ES-I3 (cell line): ENCODE results near the gene HEPN1.

ENCODE experiments used
- H3K36me3 ChIP-seq: 2 replicates; pipeline ENCODE4 v1.6.1; 2013; ENCODE audit warnings: mild to moderate bottlenecking, low read length, control low read depth, moderate library complexity; ENCODE audit not compliant: insufficient read depth
- H3K4me1 ChIP-seq: 2 replicates; pipeline ENCODE4 v1.6.1; 2013; ENCODE audit warnings: mild to moderate bottlenecking, control low read depth, low read length; ENCODE audit not compliant: insufficient read depth
- H3K9ac ChIP-seq: 2 replicates; pipeline ENCODE4 v1.6.1; 2013; ENCODE audit warnings: low read depth, mild to moderate bottlenecking, low read length, moderate library complexity
- H3K9me3 ChIP-seq: 2 replicates; pipeline ENCODE4 v1.6.1; 2013; ENCODE audit warnings: mild to moderate bottlenecking, low read length, moderate library complexity; ENCODE audit not compliant: control insufficient read depth, insufficient read depth

HEPN1 gene

DNA sequence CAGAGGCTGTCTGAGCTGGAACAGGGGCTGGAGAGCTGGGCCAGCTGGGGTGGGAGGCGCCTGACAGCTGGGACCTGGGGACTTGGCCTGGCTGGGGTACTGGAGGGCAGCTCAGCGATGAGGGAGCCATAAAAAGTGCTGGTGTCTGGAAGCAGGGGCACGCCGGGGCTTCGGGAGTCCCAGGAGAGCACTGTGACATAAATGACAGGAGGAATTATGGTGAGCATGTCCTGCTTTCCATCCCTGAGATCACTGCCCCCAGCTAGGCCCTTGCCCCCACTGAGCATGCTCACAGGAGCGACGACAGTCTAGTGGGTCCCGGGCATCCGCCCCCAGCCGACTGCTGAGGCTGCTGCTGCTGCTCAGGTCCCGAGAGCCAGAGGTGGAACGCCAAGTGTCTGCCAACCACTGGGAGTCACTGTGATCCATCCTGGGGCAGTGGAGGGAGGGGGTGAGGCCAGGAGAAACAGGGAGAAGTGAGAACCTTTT lies 27.6 kb upstream of the HEPN1 start:
- H3K9me3 ChIP-seq, result no peaks in the 10 kb centered on the region
- H3K36me3 ChIP-seq, result no peaks in the 10 kb centered on the region
- H3K4me1 ChIP-seq, result no peaks in the 10 kb centered on the region; the same call in 1 of the 2 replicates
- H3K9ac ChIP-seq, result no peak overlapping the region

DNA sequence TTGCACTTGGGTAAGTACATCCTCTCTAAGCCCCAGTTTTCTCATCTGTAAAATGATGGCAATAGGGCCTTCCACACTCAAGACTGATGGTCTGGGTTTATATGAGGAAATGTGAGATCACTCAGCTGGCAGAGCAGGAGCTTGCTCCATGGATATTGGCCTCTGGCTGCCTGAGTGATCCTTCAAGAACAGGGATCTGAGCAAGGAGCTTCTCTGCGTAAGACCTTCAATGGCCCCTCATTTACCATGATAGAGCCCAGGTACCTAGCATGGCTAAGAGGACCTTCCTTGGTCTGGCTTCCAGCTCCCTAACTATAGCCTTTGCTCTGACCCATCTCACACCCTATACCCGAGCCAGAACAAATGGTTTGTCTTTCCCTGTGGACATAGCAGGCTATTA lies 26.9 kb upstream of the HEPN1 start:
- H3K9me3 ChIP-seq, result no peaks in the 10 kb centered on the region
- no peak overlapping the region for H3K9ac ChIP-seq
- no peaks in the 10 kb centered on the region; the same call in 1 of the 2 replicates for H3K4me1 ChIP-seq
- no peaks in the 10 kb centered on the region for H3K36me3 ChIP-seq

DNA sequence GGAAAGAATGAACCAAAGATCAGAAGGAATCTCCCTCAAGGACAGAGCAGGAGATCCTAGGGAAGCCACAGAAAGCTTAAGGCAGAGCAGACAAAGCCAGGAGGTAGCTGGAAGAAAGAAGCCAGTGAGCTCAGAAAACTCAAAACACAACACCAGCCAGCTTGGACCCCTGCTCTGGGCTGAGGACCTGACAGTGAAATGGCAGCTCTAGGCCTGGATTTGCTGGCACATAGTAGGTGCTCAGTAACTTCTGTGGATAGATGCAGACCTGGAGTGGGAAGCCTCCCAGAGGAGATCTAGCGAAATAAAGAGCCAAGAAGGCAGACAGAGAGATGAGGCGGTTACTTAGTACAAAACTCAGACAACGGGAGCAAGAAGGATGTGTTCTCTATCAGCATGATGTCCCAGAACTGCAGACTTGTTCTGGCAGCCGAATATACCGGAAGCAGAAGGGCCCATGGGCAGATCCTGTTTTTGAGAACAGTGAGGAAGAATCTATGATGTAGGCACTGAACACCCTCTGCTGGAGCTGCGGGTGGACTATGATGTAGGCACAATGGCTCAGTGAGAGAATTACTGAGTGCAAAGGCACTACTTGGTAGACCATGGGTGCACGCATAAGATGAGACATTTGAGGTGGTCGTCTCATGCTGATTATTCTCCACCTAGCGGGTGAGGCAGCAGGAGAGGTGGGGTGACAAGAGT lies 26.1 kb upstream of the HEPN1 start:
- Histone ChIP-seq H3K36me3 (no peaks in the 10 kb centered on the region), H3K9ac (no peak overlapping the region), H3K4me1 (peaks cover 1% of the 10 kb centered on the region; the same call in 1 of the 2 replicates), H3K9me3 (no peaks in the 10 kb centered on the region)

DNA sequence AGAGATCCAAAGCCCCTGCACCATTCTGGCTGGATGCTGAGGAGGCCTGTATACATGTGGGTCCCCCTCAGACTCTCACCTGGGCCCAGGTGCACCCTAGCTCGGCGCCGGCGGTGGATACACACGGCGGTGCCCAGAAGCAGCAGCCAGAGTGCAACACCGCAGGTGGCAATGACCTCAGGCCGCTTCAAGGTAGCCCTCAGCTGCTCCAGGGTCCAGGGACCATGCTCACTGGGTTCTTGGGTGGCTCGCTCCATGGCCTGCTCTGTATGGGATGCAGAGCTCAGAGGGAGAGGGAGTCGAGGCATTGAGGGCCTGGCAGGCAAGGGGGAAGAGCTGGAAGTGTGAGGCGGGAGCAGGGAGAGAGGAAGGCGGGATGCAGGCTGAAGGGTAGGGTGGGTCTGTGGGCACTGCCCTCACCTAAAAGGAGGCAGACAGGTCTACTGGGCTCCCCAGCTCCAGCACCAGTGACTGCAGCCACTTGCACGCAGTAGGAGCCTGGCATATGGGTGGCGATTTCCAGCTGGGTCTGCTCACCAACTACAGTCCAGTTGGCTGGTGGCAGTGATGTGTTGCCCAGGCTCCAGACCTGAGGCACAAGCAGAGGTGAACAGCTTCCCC lies 25.2 kb upstream of the HEPN1 start:
- H3K36me3 ChIP-seq, result no peaks in the 10 kb centered on the region
- peaks cover 9% of the 10 kb centered on the region; the same call in 1 of the 2 replicates for H3K4me1 ChIP-seq
- H3K9ac ChIP-seq, result no peak overlapping the region
- H3K9me3 ChIP-seq, result no peaks in the 10 kb centered on the region

DNA sequence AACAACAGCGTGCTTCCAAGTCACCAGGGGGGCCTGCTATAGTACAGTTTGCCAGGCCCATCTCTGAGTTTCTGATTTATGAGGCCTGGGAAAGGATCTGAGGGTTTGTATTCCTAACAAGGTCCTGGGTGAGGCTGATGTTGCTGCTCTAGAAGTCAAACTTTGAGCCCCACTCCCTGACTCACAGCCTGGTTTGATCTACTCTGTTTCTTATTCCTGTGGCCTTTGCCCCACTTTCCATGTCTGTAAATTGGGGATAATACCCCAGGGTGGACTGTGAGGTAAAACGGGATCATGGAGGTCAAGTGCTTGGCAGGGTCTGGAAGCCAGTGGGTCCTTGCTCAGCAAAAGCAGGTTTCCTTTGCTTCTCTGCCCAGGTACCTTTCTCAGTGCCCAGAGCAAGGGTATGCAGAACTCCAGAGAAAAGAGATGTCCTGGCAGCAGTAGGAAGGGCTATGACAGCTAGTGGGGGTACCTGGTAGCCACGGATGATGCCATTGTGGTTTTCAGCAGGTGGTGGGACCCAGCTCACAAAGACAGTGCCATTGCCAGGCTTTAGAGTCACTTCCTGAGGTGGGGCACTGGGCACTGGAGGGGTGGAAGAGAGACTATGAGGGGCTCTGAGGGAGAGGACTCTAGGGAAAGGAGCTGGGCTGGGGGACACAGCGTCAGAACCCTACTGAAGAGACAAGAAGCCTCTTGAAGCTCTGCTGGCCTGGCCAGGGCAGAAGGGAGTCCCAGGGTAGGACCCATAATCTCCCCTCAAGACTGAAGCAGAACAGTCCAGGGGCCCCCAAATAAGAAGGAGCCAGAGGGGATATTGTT lies 24.2 kb upstream of the HEPN1 start:
- H3K4me1 ChIP-seq, result peaks cover 14% of the 10 kb centered on the region
- H3K9ac ChIP-seq, result no peak overlapping the region
- H3K36me3 ChIP-seq, result no peaks in the 10 kb centered on the region
- no peaks in the 10 kb centered on the region for H3K9me3 ChIP-seq

DNA sequence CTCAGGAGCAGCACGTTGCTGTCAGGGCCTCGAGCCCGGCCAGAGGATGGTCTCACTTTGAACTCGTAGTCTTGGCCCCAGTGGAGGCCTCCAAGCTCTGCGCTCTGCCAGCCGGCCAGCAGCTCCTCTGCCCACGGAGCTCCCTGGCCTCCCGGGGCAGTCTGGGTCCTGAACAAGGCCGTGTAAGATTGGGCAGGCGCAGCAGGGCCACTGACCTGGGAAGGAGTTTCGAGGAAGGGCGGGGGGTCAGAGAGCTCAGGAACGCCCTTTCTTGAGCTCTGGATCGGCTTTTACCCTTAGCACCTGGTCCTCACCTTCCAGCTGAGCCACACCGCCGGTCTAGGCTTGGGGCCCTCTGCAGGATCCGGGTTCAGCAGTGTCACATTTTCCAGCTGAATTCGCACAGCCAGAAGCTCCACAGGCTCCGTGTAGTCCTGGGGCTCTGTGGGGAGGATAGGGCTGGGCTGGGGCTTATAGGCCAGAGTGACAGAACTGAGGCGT lies 23.5 kb upstream of the HEPN1 start:
- peaks cover 20% of the 10 kb centered on the region for H3K4me1 ChIP-seq
- H3K9ac ChIP-seq, result no peak overlapping the region
- no peaks in the 10 kb centered on the region for H3K9me3 ChIP-seq
- H3K36me3 ChIP-seq, result no peaks in the 10 kb centered on the region

DNA sequence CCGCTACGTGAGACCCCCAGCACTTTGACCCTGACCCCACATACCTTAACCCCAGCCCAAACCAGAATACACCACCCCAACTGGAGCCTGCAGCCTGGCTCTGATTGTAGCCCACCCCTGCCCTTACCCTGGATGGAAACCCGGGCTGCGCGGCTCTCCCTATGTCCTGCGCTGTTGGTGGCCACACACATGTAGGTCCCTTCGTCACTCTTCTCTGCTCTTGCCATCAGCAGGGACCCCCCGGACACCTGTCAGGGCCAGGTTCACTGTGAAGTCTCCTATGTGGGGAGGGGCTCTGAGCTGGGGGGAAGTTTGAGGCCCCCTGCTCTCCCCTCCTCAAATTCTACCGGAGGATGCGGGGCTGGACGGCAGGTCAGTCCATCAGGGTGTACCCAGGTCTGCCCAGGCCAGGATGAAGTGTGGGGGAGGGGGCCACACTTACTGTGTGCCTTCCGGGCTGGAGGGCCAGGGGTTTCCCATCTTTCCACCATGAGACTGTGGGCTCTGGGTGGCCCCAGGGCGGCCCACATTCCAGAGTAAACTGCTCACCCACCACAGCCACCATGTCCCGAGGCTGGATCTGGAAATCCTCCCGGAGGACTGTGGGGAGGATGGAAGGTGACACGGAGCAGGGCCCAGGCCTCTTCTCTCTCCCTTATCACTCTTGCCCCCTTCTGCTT lies 22.8 kb upstream of the HEPN1 start:
- H3K9ac ChIP-seq, result no peak overlapping the region
- no peaks in the 10 kb centered on the region for H3K36me3 ChIP-seq
- no peaks in the 10 kb centered on the region for H3K9me3 ChIP-seq
- peaks cover 24% of the 10 kb centered on the region for H3K4me1 ChIP-seq

DNA sequence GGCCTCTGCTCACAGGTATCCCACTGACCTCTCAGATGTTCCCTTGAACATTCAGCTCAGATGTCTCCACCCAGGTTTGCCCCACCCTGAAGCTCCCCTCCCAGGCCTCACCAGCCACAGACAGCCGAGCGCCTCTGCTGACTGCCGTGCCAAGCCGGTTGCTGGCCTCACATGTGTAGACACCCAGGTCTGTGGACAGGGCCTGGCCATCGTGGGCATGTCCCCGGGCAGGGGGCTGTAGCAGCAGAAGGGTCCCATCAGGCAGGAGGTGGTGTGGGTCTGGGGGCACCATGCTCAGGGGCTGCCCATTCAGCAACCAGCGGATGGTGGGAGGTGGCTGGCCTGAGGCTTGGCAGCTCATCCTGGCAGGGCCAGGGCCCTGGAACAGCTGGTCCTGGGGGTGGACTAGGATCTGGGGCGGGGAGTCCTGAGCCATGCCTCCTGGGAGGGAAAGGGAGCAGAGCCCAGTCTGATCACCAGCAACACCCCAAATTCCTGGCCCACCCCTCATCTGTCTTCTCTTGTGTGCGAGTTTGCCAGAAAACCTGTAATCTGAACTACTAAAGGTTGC lies 22.1 kb upstream of the HEPN1 start:
- Histone ChIP-seq H3K36me3 (no peaks in the 10 kb centered on the region), H3K9me3 (no peaks in the 10 kb centered on the region), H3K4me1 (peaks cover 24% of the 10 kb centered on the region), H3K9ac (no peak overlapping the region)

DNA sequence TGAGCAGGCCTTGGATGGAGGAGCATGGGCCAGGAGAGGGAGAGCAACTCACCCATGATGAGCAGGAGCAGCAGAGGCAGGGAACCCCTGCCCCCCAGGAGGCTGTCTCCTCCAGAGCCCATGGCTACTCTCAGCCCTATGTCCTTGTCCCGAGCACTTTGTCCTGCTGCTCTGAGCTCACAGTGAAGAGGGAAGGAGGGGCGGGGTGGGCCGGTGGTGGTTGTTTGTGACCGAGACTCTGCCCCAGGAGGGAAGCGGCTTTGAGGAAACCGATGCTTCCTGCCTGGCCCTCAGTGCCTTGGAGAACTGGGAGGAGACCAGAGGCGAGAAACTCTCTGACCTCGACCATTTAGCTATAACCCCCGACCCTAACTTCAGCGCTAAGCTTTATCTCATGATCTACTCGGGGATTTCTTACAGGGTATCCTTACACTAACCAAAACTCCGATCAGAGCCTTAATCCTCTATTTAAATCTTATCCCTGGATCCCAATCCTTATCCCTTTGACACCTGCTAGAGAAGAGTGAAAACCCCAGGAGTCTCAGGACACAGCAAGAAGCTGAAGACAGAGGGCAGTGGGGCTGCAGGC lies 21.3 kb upstream of the HEPN1 start, which contains the start of gene ROBO4:
Gene ROBO4 (minus strand): TSS at position 192 of the 589 bp plus-strand sequence. CDS start 70 bp downstream, at position 122.
- Histone ChIP-seq H3K9ac (no peak within 1 kb of the TSS), H3K4me1 (peaks cover 24% of the 10 kb centered on the region), H3K9me3 (no peaks in the 10 kb centered on the region), H3K36me3 (no peaks in the 10 kb centered on the region)

DNA sequence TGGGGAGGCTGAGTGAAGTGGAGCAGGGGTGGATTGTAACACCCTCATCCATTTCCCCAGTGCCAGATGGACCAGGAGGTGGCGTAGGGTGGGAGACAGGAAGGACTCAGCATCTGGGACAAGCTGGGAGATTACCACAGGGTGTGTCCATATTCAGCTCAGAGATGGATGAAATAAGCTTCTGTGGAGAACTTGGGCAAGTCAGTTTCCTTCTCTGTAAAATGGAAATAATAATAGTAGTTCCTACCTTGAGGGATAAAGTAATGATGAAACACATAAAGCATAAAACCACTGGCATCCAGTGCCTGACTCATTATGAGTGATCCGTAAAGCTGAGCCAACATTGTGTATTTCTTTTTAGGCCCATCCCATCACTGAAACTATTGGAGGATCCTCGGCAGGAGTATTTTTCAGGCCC lies 20.8 kb upstream of the HEPN1 start:
- H3K4me1 ChIP-seq, result peaks cover 24% of the 10 kb centered on the region
- H3K9ac ChIP-seq, result no peak overlapping the region

DNA sequence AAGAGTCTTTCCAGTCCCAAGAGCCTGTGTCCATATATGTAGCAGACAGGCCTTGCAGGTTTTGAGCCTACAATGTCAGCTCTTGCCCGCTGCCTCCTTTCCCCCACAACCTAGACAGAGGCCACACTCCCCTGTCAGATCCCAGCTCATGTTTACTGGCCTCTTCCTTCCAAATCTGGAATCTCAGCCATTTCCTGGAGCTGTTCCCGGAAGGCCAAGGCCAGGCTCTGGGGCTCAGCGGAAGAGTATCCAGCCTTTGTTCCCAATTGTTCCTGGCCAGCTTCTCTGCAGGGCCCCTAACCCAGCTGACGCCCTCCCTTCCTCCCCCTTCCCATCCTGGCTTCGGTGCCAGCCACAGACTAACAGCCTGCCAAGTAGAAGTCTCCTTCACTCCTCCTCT lies 20.3 kb upstream of the HEPN1 start:
- H3K36me3 ChIP-seq, result no peaks in the 10 kb centered on the region
- no peak overlapping the region for H3K9ac ChIP-seq
- peaks cover 24% of the 10 kb centered on the region for H3K4me1 ChIP-seq
- no peaks in the 10 kb centered on the region for H3K9me3 ChIP-seq

More for the DNA sequence above, 20.8 kb upstream of the HEPN1 start:
- Histone ChIP-seq H3K9me3 (no peaks in the 10 kb centered on the region), H3K36me3 (no peaks in the 10 kb centered on the region)

DNA sequence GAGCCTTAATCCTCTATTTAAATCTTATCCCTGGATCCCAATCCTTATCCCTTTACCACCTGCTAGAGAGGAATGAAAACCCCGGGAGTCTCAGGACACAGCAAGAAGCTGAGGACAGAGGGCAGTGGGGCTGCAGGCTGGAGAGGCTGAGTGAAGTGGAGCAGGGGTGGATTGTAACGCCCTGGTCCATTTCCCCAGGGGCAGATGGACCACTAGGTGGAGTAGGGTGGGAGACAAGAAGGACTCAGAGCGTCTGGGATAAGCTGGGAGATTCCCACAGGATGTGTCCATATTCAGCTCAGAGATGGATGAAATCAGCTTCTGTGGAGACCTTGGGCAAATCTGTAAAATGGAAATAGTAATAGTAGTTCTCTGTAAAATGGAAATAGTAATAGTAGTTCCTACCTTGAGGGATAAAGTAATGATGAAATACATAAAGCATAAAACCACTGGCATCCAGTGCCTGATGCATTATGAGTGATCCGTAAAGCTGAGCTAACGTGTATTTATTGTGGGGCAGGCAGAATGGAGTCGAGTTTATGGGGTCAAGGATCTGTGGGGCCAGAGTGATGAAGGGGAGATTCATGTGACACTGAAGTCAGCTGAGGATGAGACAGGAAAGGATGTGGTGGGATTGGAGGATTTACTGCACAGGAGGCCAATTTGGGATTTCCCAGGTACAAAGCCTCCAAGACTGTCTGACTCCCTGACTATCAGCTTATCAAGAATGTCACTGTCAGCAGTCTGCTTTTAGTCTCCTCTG lies 19.5 kb upstream of the HEPN1 start:
- Histone ChIP-seq H3K36me3 (no peaks in the 10 kb centered on the region), H3K9me3 (no peaks in the 10 kb centered on the region), H3K9ac (no peak overlapping the region), H3K4me1 (peaks cover 24% of the 10 kb centered on the region)

DNA sequence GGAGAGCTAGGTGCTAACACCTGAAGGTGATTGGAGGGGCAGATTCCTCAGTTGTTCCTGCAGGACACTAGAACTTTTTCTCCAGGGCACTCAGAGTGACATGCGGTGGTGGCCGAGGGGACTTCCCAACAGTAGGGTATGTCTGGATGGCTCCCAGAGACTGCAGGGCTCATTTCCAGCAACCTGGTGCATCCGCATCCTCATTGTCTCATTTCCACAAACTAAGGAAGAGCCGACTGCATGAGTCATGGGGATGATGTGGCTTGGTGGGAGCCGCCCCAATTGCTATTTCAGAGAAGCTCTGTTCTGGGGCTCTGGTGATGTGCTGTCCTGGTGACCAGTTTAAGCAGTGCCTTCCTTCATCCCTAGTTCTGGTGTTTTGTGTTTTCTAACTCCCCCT lies 18.6 kb upstream of the HEPN1 start:
- peaks cover 24% of the 10 kb centered on the region for H3K4me1 ChIP-seq
- no peak overlapping the region for H3K9ac ChIP-seq
- no peaks in the 10 kb centered on the region for H3K9me3 ChIP-seq
- no peaks in the 10 kb centered on the region for H3K36me3 ChIP-seq
